Testis (tissue), 3 donors: ENCODE data around the gene IRS1. TPM values are rescaled to one million over a fixed set of nuclear protein-coding genes. Genes with fewer than 3 reads are reported as not detected.
A peak's percentile ranks its signal among the peaks of the same experiment; 100 is the strongest.

Experiments
- DNase-seq: peaks from one replicate; pipeline ENCODE4 v3.0.0-alpha.2; 2019
- H3K27ac ChIP-seq, 2 donors: fragments of 200-600 bp; sonication (generic); one replicate each; pipeline ENCODE4 v1.5.1; 2019
- H3K27me3 ChIP-seq: fragments of 200-600 bp; sonication (generic); one replicate; pipeline ENCODE4 v1.5.1; 2019
- H3K36me3 ChIP-seq: fragments of 200-600 bp; sonication (generic); one replicate; pipeline ENCODE4 v1.5.1; 2017; ENCODE audit warnings: low read depth; ENCODE audit errors: missing control alignments
- H3K4me1 ChIP-seq: fragments of 200-600 bp; sonication (generic); one replicate; pipeline ENCODE4 v1.5.1; 2019
- H3K4me3 ChIP-seq, 2 donors: fragments of 200-600 bp; sonication (generic); one replicate each; pipeline ENCODE4 v1.5.1; 2017 to 2019
- H3K9me3 ChIP-seq: fragments of 200-600 bp; sonication (generic); one replicate; pipeline ENCODE4 v1.5.1; 2017
- POLR2A ChIP-seq: fragments of 450-650 bp; IDR thresholded peaks from one replicate; pipeline ENCODE4 v1.6.1; 2017; ENCODE audit warnings: antibody characterized with exemption, mild to moderate bottlenecking, moderate library complexity
- WGBS, 2 donors: methylation state at CpG; one replicate each; pipeline ENCODE4 v1.1.5; 2018; 5-methylcytosine and 5-hydroxymethylcytosine counted together
- intact Hi-C: fragments of 100-400 bp; cut with DNase I; formaldehyde crosslinking; loops from one replicate; pipeline ENCODE4 v1.15.1; 2023; ENCODE audit warnings: low total_unique reads
- polyA plus RNA-seq: library from polyadenylated mRNA; stranded (reverse); fragments of 350-450 nt; fragmentation: Illumina TruSeq; extraction: RNeasy Lipid Tissue Mini Kit (QIAGEN cat#74804); gene quantifications from one replicate; pipeline ENCODE4 v1.2.3, GENCODE V29; 2014; ENCODE audit warnings: low read depth, low replicate concordance; ENCODE audit not compliant: insufficient read depth
- total RNA-seq, 2 donors: library from RNA; depleted of rRNA; stranded (reverse); fragments of >200 nt; gene quantifications; one replicate each; pipeline ENCODE4 v1.2.3, GENCODE V29; 2016
- TF ChIP-seq, protein P1 (sequence below), 3 experiments: fragments of 450-650 bp in 2 of 3; fragments of 200-600 bp in 1 of 3; sonication (generic) in 1 of 3; IDR thresholded peaks; one replicate each; pipeline ENCODE4 v1.5.1; 2016 to 2019; ENCODE audit warnings: antibody characterized with exemption in 3 of 3, mild to moderate bottlenecking in 2 of 3, moderate library complexity in 1 of 3

IRS1 gene
- total and polyA plus RNA-seq, 3 donors from 2014 or later = 3.1 to 5.9 (median 3.1) TPM

DNA sequence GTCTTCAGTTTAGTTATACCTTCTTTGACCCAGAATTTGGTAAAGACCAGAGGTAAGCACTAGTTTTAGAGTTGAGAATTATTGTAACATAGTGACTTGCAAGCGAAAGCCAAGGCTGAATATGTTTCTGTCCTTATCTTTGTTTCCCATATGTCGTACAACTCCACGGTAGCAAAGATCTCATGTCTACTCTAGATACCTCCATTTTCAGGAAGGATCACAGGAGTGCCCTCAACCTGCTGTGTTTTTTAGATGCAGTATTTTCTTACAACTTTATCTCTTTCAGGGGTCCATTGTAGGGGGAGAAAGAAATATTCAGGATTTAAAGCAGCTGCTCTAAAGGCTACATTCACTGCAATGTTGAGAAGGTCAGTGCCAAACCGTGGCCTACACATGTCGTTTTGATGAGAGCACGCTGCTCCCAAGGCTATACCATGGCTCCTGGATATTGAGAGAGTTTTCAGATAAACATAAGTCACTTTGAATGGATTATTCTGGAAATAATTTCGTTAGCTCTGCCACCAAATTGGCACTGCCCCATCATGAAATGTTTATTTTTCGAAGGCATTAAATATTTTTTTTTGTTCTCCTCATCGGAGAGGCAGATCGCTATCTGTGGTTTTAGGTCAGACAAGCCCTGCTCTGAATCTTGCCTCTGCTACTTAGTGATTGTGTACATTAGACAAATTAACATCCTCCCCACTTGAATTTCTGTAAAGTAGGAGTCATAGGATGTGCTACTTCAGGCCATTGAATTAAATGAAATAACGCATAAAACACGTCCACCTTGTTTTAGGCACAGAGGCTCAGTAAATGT is 38.4 kb upstream of the IRS1 start:
- WGBS, 2 donors = 62 to 68% methylated on average over 12 of the region's 12 CpGs

DNA sequence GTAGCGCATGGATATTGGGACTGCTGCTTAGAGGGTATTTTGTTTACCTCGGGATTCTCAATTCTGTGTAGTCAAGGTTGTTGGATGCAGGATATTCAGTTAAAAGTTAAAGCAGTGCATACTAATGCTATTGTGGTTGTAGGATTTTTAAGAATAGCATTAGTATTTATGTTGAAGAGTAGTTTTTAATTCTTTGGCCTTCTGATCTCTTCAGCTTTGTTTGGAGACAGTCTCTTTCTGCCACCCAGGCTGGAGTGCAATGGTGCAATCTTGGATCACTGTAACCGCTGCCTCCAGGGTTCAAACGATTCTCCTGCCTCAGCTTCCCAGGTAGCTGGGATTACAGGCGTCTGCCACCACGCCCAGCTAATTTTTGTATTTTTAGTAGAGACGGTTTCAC is 37.7 kb upstream of the IRS1 start:
- Histone ChIP-seq H3K27ac (peak overlapping the region in 1 of 2 donors; percentile 98), H3K36me3 (no peaks in the 10 kb centered on the region), H3K9me3 (no peaks in the 10 kb centered on the region), H3K27me3 (no peaks in the 10 kb centered on the region), H3K4me3 (peak overlapping the region in 1 of 2 donors; percentile 82), H3K4me1 (peaks cover 8% of the 10 kb centered on the region)
- no peak for TF ChIP-seq POLR2A
- TF ChIP-seq, protein P1, sequence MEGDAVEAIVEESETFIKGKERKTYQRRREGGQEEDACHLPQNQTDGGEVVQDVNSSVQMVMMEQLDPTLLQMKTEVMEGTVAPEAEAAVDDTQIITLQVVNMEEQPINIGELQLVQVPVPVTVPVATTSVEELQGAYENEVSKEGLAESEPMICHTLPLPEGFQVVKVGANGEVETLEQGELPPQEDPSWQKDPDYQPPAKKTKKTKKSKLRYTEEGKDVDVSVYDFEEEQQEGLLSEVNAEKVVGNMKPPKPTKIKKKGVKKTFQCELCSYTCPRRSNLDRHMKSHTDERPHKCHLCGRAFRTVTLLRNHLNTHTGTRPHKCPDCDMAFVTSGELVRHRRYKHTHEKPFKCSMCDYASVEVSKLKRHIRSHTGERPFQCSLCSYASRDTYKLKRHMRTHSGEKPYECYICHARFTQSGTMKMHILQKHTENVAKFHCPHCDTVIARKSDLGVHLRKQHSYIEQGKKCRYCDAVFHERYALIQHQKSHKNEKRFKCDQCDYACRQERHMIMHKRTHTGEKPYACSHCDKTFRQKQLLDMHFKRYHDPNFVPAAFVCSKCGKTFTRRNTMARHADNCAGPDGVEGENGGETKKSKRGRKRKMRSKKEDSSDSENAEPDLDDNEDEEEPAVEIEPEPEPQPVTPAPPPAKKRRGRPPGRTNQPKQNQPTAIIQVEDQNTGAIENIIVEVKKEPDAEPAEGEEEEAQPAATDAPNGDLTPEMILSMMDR (IDR thresholded peaks at IDR 0.05) = no peak
- intact Hi-C loops = no loop called here
- WGBS, 2 donors = 68 to 75% methylated on average over 7 of the region's 7 CpGs
- no peak for DNase-seq

More for the DNA sequence above, 38.4 kb upstream of the IRS1 start:
- no peak for DNase-seq
- intact Hi-C loops = no loop called here
- Histone ChIP-seq H3K9me3 (no peaks in the 10 kb centered on the region), H3K4me1 (peaks cover 8% of the 10 kb centered on the region), H3K36me3 (no peaks in the 10 kb centered on the region), H3K27me3 (no peaks in the 10 kb centered on the region), H3K4me3 (no peak overlapping the region), H3K27ac (no peak overlapping the region)
- TF ChIP-seq, protein P1 (IDR thresholded peaks at IDR 0.05) = no peak
- no peak for TF ChIP-seq POLR2A

DNA sequence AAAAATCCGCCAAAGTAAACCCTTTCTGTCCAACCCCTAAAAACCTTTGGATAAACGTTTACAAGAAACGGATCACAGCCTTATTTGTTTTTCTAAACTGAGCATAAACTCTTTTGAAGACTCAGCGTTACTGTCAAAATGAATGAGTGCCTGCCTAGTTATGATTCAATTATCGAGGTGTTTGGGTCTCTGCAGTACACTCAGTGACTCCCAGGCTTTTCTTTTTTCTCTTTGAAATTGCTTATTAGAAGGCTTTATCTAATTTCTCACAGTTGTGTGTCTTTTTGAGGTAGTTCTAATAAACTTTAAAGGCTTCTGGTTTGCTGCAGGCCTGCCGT is 36.9 kb upstream of the IRS1 start:
- H3K9me3 ChIP-seq = no peaks in the 10 kb centered on the region
- no peak for TF ChIP-seq POLR2A
- TF ChIP-seq, protein P1 (IDR thresholded peaks at IDR 0.05) = no peak
- H3K4me3 ChIP-seq = peak overlapping the region; percentile 82 to 86
- no peak for DNase-seq
- H3K36me3 ChIP-seq = no peaks in the 10 kb centered on the region
- no peaks in the 10 kb centered on the region for H3K27me3 ChIP-seq
- H3K4me1 ChIP-seq = peaks cover 8% of the 10 kb centered on the region
- 2 to 3% methylated on average over 6 of the region's 6 CpGs for WGBS, 2 donors
- peak overlapping the region; percentile 96 to 98 for H3K27ac ChIP-seq
- intact Hi-C loops = no loop called here

DNA sequence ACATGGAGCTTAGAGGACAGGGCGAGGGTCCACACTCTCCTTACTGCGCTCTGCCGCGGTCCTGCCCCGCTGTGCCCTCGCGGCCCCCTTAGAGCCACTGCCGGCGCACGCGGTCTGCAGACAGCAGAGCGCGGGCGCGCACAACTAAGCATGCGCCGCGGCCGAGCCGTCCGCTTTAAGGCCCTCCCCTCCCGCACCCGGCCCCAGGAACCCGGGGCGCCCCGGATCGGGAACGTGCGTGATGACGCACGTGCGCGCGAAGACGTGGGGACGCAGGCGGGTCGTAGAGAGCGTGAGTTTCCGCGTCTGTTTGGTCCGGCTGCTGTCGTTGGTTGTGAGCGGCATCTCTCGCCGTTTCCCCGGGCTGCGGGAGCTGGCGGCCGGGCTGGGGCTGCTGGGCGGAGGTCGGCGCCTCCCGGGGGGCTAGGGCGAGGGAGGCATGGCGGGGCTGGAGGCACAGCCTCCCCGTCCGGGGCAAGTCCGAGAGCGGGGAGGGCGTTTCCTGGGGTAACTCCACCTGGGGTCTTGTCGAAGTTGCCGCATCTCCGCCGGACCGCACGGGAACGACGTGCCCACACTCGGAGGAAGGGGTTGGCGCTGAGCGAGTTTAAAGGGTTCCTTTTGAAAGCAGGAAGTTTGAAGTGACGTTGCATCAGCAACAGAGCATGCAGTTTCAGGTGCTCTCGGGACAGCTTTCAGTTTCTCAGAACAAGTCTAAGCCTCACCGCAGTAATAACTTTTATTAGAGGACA is 36.4 kb upstream of the IRS1 start, which contains the start of gene RHBDD1:
TSS of gene RHBDD1 (plus strand) at position 259 of the 752 bp plus-strand sequence. CDS start 28,640 bp downstream, outside the sequence.
- Histone ChIP-seq H3K9me3 (no peaks in the 10 kb centered on the region), H3K27ac (peak within 1 kb of the TSS; percentile 96 to 98), H3K36me3 (no peaks in the 10 kb centered on the region), H3K27me3 (no peaks in the 10 kb centered on the region), H3K4me1 (peaks cover 8% of the 10 kb centered on the region), H3K4me3 (peak within 1 kb of the TSS; percentile 82 to 86)
- TF ChIP-seq, protein P1 (IDR thresholded peaks at IDR 0.05) = peak in 1 of 3 experiments; percentile 4
- peak; percentile 45 for TF ChIP-seq POLR2A
- DNase-seq = peak; percentile 95
- 0 to 1% methylated on average over 14 to 75 of the region's 75 CpGs for WGBS, 2 donors
- intact Hi-C loops = no loop called here
